Suprapubic skin (tissue), 3 donors: Measurements from ENCODE around the gene CNNM2.

Experiments used
- POLR2A ChIP-seq, 2 donors: fragments of 450-650 bp; IDR thresholded peaks; one replicate each; pipeline ENCODE4 v1.6.1; 2017; ENCODE audit warnings: antibody characterized with exemption in 2 of 2, mild to moderate bottlenecking in 2 of 2, moderate library complexity in 2 of 2
- TF ChIP-seq, protein P1 (sequence below), 2 donors: fragments of 200-600 bp in 1 of 2; fragments of 450-650 bp in 1 of 2; sonication (generic) in 1 of 2; IDR thresholded peaks; one replicate each; pipeline ENCODE4 v1.5.1; 2016 to 2019; ENCODE audit warnings: antibody characterized with exemption in 2 of 2, mild to moderate bottlenecking in 1 of 2, moderate library complexity in 1 of 2

- TF ChIP-seq, protein P1, sequence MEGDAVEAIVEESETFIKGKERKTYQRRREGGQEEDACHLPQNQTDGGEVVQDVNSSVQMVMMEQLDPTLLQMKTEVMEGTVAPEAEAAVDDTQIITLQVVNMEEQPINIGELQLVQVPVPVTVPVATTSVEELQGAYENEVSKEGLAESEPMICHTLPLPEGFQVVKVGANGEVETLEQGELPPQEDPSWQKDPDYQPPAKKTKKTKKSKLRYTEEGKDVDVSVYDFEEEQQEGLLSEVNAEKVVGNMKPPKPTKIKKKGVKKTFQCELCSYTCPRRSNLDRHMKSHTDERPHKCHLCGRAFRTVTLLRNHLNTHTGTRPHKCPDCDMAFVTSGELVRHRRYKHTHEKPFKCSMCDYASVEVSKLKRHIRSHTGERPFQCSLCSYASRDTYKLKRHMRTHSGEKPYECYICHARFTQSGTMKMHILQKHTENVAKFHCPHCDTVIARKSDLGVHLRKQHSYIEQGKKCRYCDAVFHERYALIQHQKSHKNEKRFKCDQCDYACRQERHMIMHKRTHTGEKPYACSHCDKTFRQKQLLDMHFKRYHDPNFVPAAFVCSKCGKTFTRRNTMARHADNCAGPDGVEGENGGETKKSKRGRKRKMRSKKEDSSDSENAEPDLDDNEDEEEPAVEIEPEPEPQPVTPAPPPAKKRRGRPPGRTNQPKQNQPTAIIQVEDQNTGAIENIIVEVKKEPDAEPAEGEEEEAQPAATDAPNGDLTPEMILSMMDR (IDR thresholded peaks at IDR 0.05), result no peak
- TF ChIP-seq POLR2A (IDR thresholded peaks at IDR 0.05), result no peak
These were observed 172.8 kb downstream of the CNNM2 start for GRCh38 chr10:103090911-103091310.
